GM18951 (cell line): ENCODE measurements around the gene CAPN9.
"Not testable (repeated sequence)": the region's sequence is repeated elsewhere in the genome, so short reads cannot be mapped to it uniquely, and the experiment has no call there.

Source experiments
- POLR2A ChIP-seq: IDR thresholded peaks from 4 replicates; pipeline ENCODE4 v1.6.1; 2011; ENCODE audit warnings: mild to moderate bottlenecking; ENCODE audit not compliant: insufficient read length, insufficient read depth; ENCODE audit errors: extremely low read depth
- in situ Hi-C: fragments of 300-500 bp; cut with MboI; formaldehyde crosslinking; loops from one replicate; pipeline ENCODE4 v1.12.0; 2022; ENCODE audit warnings: low sequenced_read_pairs, mixed read lengths, inconsistent platforms; ENCODE audit not compliant: unreplicated experiment

The CAPN9 gene

GRCh38 chr1:230827801-230828200 lies 80.6 kb downstream of the CAPN9 start:
- in situ Hi-C loops: no loop called here
- TF ChIP-seq POLR2A: no peak

- in situ Hi-C loops: no loop called here
- TF ChIP-seq POLR2A: no peak
These were observed 81.2 kb downstream of the CAPN9 start for GRCh38 chr1:230828421-230828820.

- no peak for TF ChIP-seq POLR2A
- in situ Hi-C loops: no loop called here
These were observed 84.6 kb downstream of the CAPN9 start for GRCh38 chr1:230831771-230832170.

- no peak for TF ChIP-seq POLR2A
- in situ Hi-C loops: no loop called here
These were observed 85.3 kb downstream of the CAPN9 start for GRCh38 chr1:230832476-230832875.

- in situ Hi-C loops: no loop called here
- no peak for TF ChIP-seq POLR2A
These were observed 86.3 kb downstream of the CAPN9 start for GRCh38 chr1:230833511-230833910.

- TF ChIP-seq POLR2A: no peak
- in situ Hi-C loops: no loop called here
These were observed 87.1 kb downstream of the CAPN9 start for GRCh38 chr1:230834292-230834691.

GRCh38 chr1:230836347-230836746 lies 89.2 kb downstream of the CAPN9 start:
- no peak for TF ChIP-seq POLR2A
- in situ Hi-C loops: no loop called here

- TF ChIP-seq POLR2A: no peak
- in situ Hi-C loops: no loop called here
These were observed 89.6 kb downstream of the CAPN9 start for GRCh38 chr1:230836793-230837192.

GRCh38 chr1:230839173-230839572 lies 92.0 kb downstream of the CAPN9 start:
- no peak for TF ChIP-seq POLR2A
- in situ Hi-C loops: no loop called here

GRCh38 chr1:230842801-230843200 lies 95.6 kb downstream of the CAPN9 start:
- in situ Hi-C loops: no loop called here
- TF ChIP-seq POLR2A: no peak

GRCh38 chr1:230843503-230844309 lies 96.5 kb downstream of the CAPN9 start:
- in situ Hi-C loops: no loop called here
- TF ChIP-seq POLR2A: no peak

GRCh38 chr1:230844561-230844960 lies 97.4 kb downstream of the CAPN9 start:
- in situ Hi-C loops: no loop called here
- no peak for TF ChIP-seq POLR2A

- in situ Hi-C loops: not testable (repeated sequence)
These were observed 98.0 kb downstream of the CAPN9 start for GRCh38 chr1:230845184-230845583.

- in situ Hi-C loops: no loop called here
- TF ChIP-seq POLR2A: no peak
These were observed 101.0 kb downstream of the CAPN9 start for GRCh38 chr1:230848235-230848634.
